ENCODE data around the gene ANO6.
"Not testable (repeated sequence)": the region's sequence is repeated elsewhere in the genome, so short reads cannot be mapped to it uniquely, and the experiment has no call there.

ANO6 gene

GRCh38 chr12:45389426-45389825 is 173.5 kb downstream of the ANO6 start:
- no peak overlapping the region for H3K4me3 ChIP-seq (ENCODE audit: low read depth, low read length)
- TF ChIP-seq CTCF (IDR thresholded peaks at IDR 0.05; ENCODE audit: low read depth, low read length) = no peak
- in situ Hi-C loops (cut with HindIII; ENCODE audit: low sequenced_read_pairs) = no loop called here
- no peak for DNase-seq (ENCODE audit: low read depth, low spot score)

GRCh38 chr12:45397499-45397898 is 181.6 kb downstream of the ANO6 start:
- DNase-seq (ENCODE audit: low read depth, low spot score); H3K4me3 ChIP-seq (ENCODE audit: low read depth, low read length); in situ Hi-C loops (cut with HindIII; ENCODE audit: low sequenced_read_pairs): not testable (repeated sequence)

GRCh38 chr12:45398552-45398951 is 182.7 kb downstream of the ANO6 start:
- DNase-seq (ENCODE audit: low read depth, low spot score) = no peak
- in situ Hi-C loops (cut with HindIII; ENCODE audit: low sequenced_read_pairs) = no loop called here
- TF ChIP-seq CTCF (IDR thresholded peaks at IDR 0.05; ENCODE audit: low read depth, low read length) = no peak
- H3K4me3 ChIP-seq (ENCODE audit: low read depth, low read length) = no peak overlapping the region

- H3K4me3 ChIP-seq (ENCODE audit: low read depth, low read length) = no peak overlapping the region
- TF ChIP-seq CTCF (IDR thresholded peaks at IDR 0.05; ENCODE audit: low read depth, low read length) = no peak
- no peak for DNase-seq (ENCODE audit: low read depth, low spot score)
- in situ Hi-C loops (cut with HindIII; ENCODE audit: low sequenced_read_pairs) = no loop called here
Observed at GRCh38 chr12:45400991-45401390, 185.1 kb downstream of the ANO6 start.

- DNase-seq (ENCODE audit: low read depth, low spot score) = no peak
- TF ChIP-seq CTCF (IDR thresholded peaks at IDR 0.05; ENCODE audit: low read depth, low read length) = no peak
- in situ Hi-C loops (cut with HindIII; ENCODE audit: low sequenced_read_pairs) = no loop called here
- H3K4me3 ChIP-seq (ENCODE audit: low read depth, low read length) = no peak overlapping the region
Observed at GRCh38 chr12:45402288-45402687, 186.4 kb downstream of the ANO6 start.

GRCh38 chr12:45406988-45407850 is 191.3 kb downstream of the ANO6 start:
- no peak for DNase-seq (ENCODE audit: low read depth, low spot score)
- no peak overlapping the region for H3K4me3 ChIP-seq (ENCODE audit: low read depth, low read length)
- no peak for TF ChIP-seq CTCF (IDR thresholded peaks at IDR 0.05; ENCODE audit: low read depth, low read length)
- in situ Hi-C loops (cut with HindIII; ENCODE audit: low sequenced_read_pairs) = no loop called here

- no peak for TF ChIP-seq CTCF (IDR thresholded peaks at IDR 0.05; ENCODE audit: low read depth, low read length)
- no peak for DNase-seq (ENCODE audit: low read depth, low spot score)
- no peak overlapping the region for H3K4me3 ChIP-seq (ENCODE audit: low read depth, low read length)
- in situ Hi-C loops (cut with HindIII; ENCODE audit: low sequenced_read_pairs) = no loop called here
Observed at GRCh38 chr12:45407981-45408728, 192.3 kb downstream of the ANO6 start.
